Gastrocnemius medialis (tissue), 4 donors: ENCODE data around the gene CORO2B. TPM values are rescaled to one million over a fixed set of nuclear protein-coding genes. Genes with fewer than 3 reads are reported as not detected.
A peak's percentile ranks its signal among the peaks of the same experiment; 100 is the strongest.

ENCODE experiments used
- ATAC-seq, 2 donors: fragments of 150-250 bp; one replicate each; pipeline ENCODE4 v1.9.1; 2016
- DNase-seq, 2 donors: peaks; one replicate each; pipeline ENCODE4 v3.0.0-alpha.2; 2019
- H3K27ac ChIP-seq, 4 donors: fragments of 200-600 bp; sonication (generic); 1 replicate in 1 of 4; 2 replicates in 3 of 4; pipeline ENCODE4 v1.5.1; 2016 to 2018; ENCODE audit warnings: mild to moderate bottlenecking in 2 of 4, moderate library complexity in 1 of 4
- H3K27me3 ChIP-seq, 3 donors: fragments of 200-600 bp; sonication (generic) in 2 of 3; 1 replicate in 1 of 3; 2 replicates in 2 of 3; pipeline versions ENCODE4 v1.5.1 to v1.6.0; 2016 to 2019; ENCODE audit warnings: mild to moderate bottlenecking in 1 of 3, moderate library complexity in 1 of 3
- H3K36me3 ChIP-seq, 2 donors: fragments of 200-600 bp; sonication (generic) in 1 of 2; one replicate each; pipeline ENCODE4 v1.5.1; 2017 to 2018
- H3K4me1 ChIP-seq, 2 donors: fragments of 200-600 bp; sonication (generic) in 1 of 2; one replicate each; pipeline ENCODE4 v1.5.1; 2016 to 2017; ENCODE audit warnings: mild to moderate bottlenecking in 2 of 2
- H3K4me3 ChIP-seq, 4 donors: fragments of 200-600 bp; sonication (generic) in 3 of 4; 1 replicate in 1 of 4; 2 replicates in 3 of 4; pipeline ENCODE4 v1.5.1; 2016 to 2019; ENCODE audit warnings: mild to moderate bottlenecking in 2 of 4
- H3K9me3 ChIP-seq, 3 donors: fragments of 200-600 bp; sonication (generic) in 2 of 3; 1 replicate in 1 of 3; 2 replicates in 2 of 3; pipeline ENCODE4 v1.5.1; 2016 to 2019
- POLR2A ChIP-seq, 2 donors: fragments of 450-650 bp; IDR thresholded peaks; one replicate each; pipeline ENCODE4 v1.6.1; 2017; ENCODE audit warnings: antibody characterized with exemption in 2 of 2, mild to moderate bottlenecking in 2 of 2, moderate library complexity in 2 of 2
- in situ Hi-C, 4 donors: fragments of 200-750 bp; cut with MboI; loops; one replicate each; pipeline versions ENCODE4 v1.15.0 to v1.8.0; 2017; ENCODE audit warnings: low sequenced_read_pairs in 4 of 4
- intact Hi-C: fragments of 100-400 bp; cut with DNase I; formaldehyde crosslinking; loops from one replicate; pipeline ENCODE4 v1.15.1; 2023; ENCODE audit warnings: low total_unique reads
- total RNA-seq, 4 donors: library from RNA; depleted of rRNA; stranded (reverse); fragments of >200 nt; gene quantifications; one replicate each; pipeline versions ENCODE4 v1.1.0 to v1.2.3, GENCODE V29; 2016
- TF ChIP-seq, protein P1 (sequence below), 5 experiments: fragments of 450-650 bp in 3 of 5; fragments of 200-600 bp in 2 of 5; sonication (generic) in 2 of 5; IDR thresholded peaks in 4 of 5; conservative IDR thresholded peaks in 1 of 5; 1 replicate in 4 of 5; 2 replicates in 1 of 5; pipeline ENCODE4 v1.5.1; 2016 to 2019; ENCODE audit warnings: antibody characterized with exemption in 5 of 5, mild to moderate bottlenecking in 3 of 5, moderate library complexity in 3 of 5

Gene CORO2B
- total RNA-seq, 4 donors from 2014 or later = 1.5 to 2.2 (median 1.8) TPM

DNA sequence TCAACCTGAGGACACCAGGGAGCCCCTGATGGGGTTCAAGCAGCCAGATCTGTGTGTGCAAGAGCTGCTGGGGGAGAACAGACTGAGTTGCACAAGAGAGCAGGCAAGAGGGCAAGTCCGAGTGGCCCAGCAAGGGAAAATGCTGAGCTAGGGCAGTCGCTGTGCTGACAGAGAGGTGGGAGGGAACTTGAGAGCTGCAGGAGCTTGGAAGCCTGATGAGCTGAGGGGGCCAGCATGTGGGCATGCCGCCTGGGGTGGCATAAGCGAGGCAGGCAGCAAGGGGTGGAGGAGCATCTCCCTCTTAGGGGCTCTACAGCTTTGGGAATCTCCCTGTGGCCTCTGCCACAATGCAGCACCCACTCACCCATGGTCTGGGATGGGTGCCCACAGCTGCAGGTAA lies 4.7 kb upstream of the CORO2B start:
- H3K27me3 ChIP-seq = peaks cover 10 to 19% (median 11%) of the 10 kb centered on the region in 3 donors
- intact Hi-C loops = no loop called here
- ATAC-seq (no peak), DNase-seq (no peak)
- no peaks in the 10 kb centered on the region for H3K36me3 ChIP-seq
- no peaks in the 10 kb centered on the region for H3K4me1 ChIP-seq
- H3K27ac ChIP-seq = no peak overlapping the region
- no peaks in the 10 kb centered on the region for H3K9me3 ChIP-seq
- TF ChIP-seq, protein P1, sequence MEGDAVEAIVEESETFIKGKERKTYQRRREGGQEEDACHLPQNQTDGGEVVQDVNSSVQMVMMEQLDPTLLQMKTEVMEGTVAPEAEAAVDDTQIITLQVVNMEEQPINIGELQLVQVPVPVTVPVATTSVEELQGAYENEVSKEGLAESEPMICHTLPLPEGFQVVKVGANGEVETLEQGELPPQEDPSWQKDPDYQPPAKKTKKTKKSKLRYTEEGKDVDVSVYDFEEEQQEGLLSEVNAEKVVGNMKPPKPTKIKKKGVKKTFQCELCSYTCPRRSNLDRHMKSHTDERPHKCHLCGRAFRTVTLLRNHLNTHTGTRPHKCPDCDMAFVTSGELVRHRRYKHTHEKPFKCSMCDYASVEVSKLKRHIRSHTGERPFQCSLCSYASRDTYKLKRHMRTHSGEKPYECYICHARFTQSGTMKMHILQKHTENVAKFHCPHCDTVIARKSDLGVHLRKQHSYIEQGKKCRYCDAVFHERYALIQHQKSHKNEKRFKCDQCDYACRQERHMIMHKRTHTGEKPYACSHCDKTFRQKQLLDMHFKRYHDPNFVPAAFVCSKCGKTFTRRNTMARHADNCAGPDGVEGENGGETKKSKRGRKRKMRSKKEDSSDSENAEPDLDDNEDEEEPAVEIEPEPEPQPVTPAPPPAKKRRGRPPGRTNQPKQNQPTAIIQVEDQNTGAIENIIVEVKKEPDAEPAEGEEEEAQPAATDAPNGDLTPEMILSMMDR (IDR thresholded peaks at IDR 0.05 in 4 of 5, conservative IDR thresholded peaks at IDR 0.05 in 1 of 5) = no peak
- no peak for TF ChIP-seq POLR2A (IDR thresholded peaks at IDR 0.05)
- no peak overlapping the region for H3K4me3 ChIP-seq
- in situ Hi-C loops = no loop called here

DNA sequence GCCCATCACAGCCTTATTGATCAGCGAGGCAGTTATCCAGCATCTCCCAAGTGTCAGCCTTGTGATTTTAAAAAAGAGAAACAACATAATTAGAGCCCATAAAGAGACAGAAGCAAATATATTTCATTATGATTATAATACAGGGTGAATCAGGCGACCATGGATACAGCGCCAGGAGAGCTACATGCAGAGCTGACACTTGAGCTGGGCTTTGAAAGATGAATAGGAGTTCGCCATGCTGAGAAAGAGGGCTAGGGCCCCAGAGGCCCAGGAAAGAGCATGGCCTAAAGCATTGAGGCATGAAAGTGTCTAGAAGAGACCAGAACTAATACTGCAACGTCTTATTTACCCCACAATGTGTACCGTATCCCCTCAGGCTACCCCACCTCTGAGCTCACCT lies 4.2 kb upstream of the CORO2B start:
- H3K27me3 ChIP-seq = peaks cover 10 to 23% (median 11%) of the 10 kb centered on the region in 3 donors
- H3K9me3 ChIP-seq = no peaks in the 10 kb centered on the region
- ATAC-seq (no peak), DNase-seq (no peak)
- H3K27ac ChIP-seq = no peak overlapping the region
- no peak overlapping the region for H3K4me3 ChIP-seq
- no peaks in the 10 kb centered on the region for H3K36me3 ChIP-seq
- intact Hi-C loops (loop anchor here (5.0 kb wide), 1 partner anchor 48 kb away; no protein-coding TSS in a partner anchor), in situ Hi-C loops (no loop called here)
- TF ChIP-seq, protein P1 (IDR thresholded peaks at IDR 0.05 in 4 of 5, conservative IDR thresholded peaks at IDR 0.05 in 1 of 5) = no peak
- no peak for TF ChIP-seq POLR2A (IDR thresholded peaks at IDR 0.05)
- H3K4me1 ChIP-seq = peaks cover 0 to 4% of the 10 kb centered on the region in 2 donors

DNA sequence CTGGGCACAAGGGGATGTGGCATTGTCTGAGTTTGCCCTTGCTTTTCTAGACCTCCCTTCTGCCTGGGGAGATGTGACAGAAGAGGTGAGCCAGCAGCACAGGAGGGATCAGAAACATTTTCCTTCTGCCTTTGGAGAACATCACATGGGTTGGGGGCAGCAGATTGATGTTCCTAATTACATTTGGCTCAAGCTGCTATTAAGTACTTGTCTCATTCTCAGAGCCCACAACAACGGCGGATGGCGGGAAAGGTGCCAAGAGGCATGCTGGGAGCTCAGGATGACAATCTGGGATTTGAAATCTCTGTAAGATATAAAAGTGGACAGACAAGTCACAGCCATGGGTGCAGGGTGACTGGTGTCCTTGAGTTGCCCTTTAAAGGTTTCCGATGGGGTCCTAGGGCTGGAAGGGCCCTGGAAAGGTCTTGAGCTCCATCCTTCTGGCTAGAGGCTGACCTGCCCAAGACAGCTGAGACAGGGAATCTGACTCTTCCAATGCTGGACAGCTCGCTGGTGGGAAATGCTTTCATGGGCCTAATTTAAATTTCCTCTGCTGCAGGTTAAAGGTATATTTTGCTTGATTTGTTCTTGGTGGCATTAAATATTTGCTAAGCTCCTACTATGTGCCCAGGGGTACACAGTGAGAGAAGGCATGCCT lies 2.4 kb upstream of the CORO2B start:
- H3K4me1 ChIP-seq = peaks cover 0 to 4% of the 10 kb centered on the region in 2 donors
- intact Hi-C loops = loop anchor here (5.0 kb wide), 1 partner anchor 46 kb away; no protein-coding TSS in a partner anchor
- no peaks in the 10 kb centered on the region for H3K36me3 ChIP-seq
- no peak overlapping the region for H3K4me3 ChIP-seq
- no peak overlapping the region for H3K27ac ChIP-seq
- H3K27me3 ChIP-seq = peaks cover 10 to 30% (median 11%) of the 10 kb centered on the region in 3 donors
- no peak for DNase-seq
- in situ Hi-C loops = no loop called here
- no peak for TF ChIP-seq POLR2A (IDR thresholded peaks at IDR 0.05)
- no peaks in the 10 kb centered on the region for H3K9me3 ChIP-seq
- ATAC-seq = no peak

DNA sequence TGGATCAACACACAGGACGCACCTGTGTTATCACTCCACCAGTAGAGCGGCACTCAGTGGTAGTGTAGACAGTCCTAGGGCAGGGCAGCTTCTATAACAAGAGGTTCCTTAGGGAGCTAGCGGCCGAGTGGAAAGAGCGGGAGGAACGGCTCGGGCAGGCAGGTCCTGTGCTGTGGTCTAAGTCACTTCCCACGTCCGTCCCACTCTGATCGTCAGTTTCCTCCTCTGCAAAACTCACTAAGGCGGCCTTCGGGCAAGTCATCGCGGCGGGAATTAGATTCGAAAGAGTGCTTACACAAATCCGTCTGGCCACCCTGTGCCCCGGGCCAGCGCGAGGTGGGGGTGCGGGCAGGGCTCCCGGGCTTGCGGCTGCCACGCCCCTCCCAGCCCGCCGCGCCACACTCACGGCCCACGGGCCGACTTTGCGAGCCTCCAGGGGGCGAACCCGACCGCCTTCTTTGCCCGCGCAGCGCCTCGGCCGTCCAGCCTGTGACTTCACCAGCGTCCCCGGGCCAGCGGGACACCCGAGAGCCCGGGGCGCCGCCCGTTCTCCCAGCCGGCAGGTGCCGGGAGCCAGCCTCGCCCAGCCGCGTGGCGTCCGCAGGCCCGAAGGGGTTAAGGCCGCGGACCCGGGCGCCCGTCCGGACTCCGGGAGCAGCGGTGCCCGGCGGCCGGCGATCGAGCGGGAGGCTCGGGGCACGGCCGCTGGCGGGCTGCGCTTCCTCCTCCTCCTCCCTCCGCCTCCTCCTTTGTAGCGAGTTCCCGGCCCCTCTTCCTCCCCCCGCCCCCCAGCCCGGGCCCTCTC lies 416 bp upstream of the CORO2B start:
- Histone ChIP-seq H3K36me3 (no peaks in the 10 kb centered on the region), H3K9me3 (no peaks in the 10 kb centered on the region), H3K4me3 (peak overlapping the region; percentile 51 to 64 (median 59)), H3K4me1 (peaks cover 0 to 4% of the 10 kb centered on the region in 2 donors), H3K27me3 (peaks cover 10 to 27% (median 11%) of the 10 kb centered on the region in 3 donors), H3K27ac (peak overlapping the region; percentile 26 to 76 (median 60))
- ATAC-seq = peak; percentile 63 to 68
- no peak for TF ChIP-seq POLR2A (IDR thresholded peaks at IDR 0.05)
- TF ChIP-seq, protein P1 (IDR thresholded peaks at IDR 0.05 in 4 of 5, conservative IDR thresholded peaks at IDR 0.05 in 1 of 5) = peak; percentile 31 to 64 (median 53)
- peak; percentile 33 to 52 for DNase-seq
- intact Hi-C loops = loop anchor here (1.0 to 5.0 kb wide), 2 partner anchors 44 to 96 kb away; no protein-coding TSS in a partner anchor
- in situ Hi-C loops = no loop called here
